ENCODE data around the gene NOL11.
"Not testable (repeated sequence)": the region's sequence is repeated elsewhere in the genome, so short reads cannot be mapped to it uniquely, and the experiment has no call there.

The NOL11 gene

GRCh38 chr17:67754001-67754400, 36.3 kb downstream of the NOL11 start:
- DNase-seq (ENCODE audit: low read depth): no peak

- not testable (repeated sequence) for DNase-seq (ENCODE audit: low read depth)
Observed at GRCh38 chr17:67754686-67755085, 37.0 kb downstream of the NOL11 start.

DNA sequence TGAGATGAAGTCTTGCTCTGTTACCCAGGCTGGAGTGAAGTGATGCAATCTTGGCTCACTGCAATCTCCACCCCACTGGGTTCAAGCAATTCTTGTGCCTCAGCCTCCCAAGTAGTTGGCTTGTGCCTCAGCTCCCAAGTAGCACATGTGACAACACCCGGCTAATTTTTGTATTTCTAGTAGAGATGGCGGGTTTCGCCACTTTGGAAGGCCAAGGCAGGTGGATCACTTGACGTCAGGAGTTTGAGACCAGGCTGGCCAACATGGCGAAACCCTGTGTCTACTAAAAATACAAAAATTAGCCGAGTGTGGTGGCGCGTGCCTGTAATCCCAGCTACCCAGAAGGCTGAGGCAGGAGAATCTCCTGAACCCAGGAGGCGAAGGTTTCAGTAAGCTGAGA, 39.0 kb downstream of the NOL11 start:
- DNase-seq (ENCODE audit: low read depth): not testable (repeated sequence)

GRCh38 chr17:67759355-67760171, 41.8 kb downstream of the NOL11 start:
- DNase-seq (ENCODE audit: low read depth): no peak

DNA sequence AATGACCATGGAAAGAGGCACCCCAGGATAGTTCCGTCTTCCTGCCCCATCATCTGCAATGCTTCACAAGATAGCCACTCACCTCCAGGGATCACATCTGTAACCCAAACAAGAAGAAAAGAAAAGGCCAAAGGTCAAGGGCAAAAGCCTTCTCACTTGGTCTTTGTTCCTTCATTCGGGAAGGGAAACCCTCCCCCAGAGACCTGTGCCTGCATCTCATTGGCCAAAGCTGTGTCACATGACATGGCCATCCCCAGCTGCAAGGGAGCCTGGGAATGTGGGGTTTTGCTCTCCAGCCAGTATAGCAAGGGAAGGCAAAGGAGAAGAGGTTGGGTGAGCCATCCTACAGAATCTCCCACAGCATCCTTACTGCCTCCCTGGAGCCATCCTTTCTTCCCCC, 47.9 kb downstream of the NOL11 start:
- no peak for DNase-seq (ENCODE audit: low read depth)

GRCh38 chr17:67769231-67769630, 51.5 kb downstream of the NOL11 start:
- DNase-seq (ENCODE audit: low read depth): no peak

- no peak for DNase-seq (ENCODE audit: low read depth)
Observed at GRCh38 chr17:67770539-67770938, 52.8 kb downstream of the NOL11 start.

- no peak for DNase-seq (ENCODE audit: low read depth)
Observed at GRCh38 chr17:67772679-67773078, 54.9 kb downstream of the NOL11 start.

DNA sequence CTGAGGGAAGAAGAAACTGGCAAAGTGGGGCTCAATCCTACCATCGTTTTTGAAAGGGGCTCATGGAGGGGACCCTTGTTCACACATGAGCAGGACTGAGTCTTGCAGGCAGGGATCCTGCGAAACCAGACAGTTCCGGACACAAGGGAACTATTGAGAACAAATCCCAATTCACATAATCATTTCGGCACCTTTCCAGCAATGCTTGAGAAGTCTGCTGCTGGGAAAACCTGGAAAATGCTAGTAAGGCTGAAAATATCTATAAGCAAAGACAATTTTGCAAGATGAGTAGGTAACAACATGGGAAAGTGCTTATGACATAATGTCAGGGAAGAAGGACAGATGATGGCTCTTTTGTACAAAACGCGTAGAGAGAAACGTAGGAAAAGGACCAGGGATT, 55.5 kb downstream of the NOL11 start:
- no peak for DNase-seq (ENCODE audit: low read depth)

DNA sequence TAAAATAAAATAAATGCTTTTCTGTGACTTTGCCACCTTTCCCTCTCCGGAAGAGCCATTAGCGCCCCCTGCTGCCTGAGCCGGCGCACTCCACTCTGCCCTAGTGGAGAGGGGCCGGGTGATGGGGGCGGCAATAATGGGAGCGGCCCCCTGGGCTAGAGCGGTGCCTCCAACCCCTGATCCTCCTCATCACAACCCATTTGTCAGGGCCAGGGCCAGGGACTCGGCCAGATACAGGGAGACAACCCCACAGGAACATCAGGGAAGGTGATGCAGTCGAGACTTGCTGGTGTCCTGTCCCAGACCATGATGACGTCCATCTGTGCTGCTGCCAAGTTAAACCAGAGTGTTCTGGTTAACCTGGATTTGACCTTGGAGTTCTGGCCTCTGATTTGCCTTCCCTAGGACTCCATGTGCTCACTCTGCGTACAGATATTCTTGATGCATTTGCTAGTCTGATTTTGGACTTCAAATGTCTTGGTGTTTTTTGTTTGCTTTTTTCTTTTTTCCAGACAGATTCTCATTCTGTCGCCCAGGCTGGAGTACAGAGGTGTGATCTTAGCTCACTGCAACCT, 61.4 kb downstream of the NOL11 start:
- DNase-seq (ENCODE audit: low read depth): no peak

DNA sequence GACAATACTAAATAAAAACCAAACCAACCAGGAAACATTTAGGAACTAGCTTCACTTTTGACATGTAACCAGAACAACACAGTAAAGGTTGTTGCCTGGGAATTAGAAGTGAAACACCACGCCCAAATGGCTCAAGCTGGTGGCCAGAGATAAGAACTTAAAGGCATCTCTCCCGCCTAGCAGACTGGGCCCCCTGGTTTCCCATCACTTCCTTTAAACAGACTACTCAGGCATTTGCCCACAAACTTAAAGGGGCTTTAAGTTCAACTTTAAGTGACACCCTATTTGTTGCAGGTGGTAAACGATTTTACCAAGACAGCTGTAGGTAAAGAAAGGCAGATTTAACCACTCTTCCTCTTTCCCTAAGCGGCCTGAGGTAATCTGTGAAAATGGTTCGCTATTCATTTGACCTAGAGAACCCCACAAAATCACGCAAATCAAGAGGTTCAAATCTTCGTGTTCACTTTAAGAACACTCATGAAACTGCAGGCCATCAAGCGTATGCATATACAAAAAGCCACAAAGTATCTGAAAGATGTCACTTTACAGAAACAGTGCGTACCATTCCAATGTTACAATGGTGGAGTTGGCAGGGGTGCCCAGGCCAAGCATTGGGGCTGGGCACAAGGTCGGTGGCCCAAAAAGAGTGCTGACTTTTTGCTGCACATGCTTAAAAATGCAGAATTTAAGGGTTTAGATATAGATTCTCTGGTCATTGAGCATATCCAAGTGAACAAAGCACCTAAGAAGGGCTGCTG, 66.8 kb downstream of the NOL11 start:
- no peak for DNase-seq (ENCODE audit: low read depth)

GRCh38 chr17:67785122-67785477, 67.4 kb downstream of the NOL11 start:
- no peak for DNase-seq (ENCODE audit: low read depth)

DNA sequence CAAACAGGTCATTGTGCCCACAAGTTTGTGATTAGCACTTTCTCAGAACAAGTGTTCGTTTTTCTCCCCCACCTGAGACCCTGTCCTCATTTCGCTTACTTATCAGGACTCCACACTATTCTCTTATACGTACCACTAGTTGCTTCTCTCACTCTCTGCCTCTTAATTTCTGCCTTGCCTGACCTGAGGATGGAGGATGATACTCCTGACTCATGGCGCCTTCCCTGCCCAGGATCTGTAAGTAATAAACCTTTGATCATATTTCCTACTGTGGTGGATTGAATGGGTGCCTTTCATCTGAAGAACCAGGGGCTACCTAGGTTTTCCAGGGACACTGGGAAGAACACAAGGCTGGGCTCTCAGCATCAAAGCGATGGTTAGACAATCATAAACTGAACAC, 67.8 kb downstream of the NOL11 start:
- no peak for DNase-seq (ENCODE audit: low read depth)

Data from activated T-helper 9 cell treated with anti-CD3 and anti-CD28 coated beads, Interleukin-2, amount 50 U/mL, for 16 hours (primary cell).